HG03064 (cell line): ENCODE results near the gene CLMN.

Experiments used
- ATAC-seq: cut with Tn5 transposase; IDR thresholded peaks from one replicate; pipeline ENCODE4 v1.9.1; 2021; ENCODE audit warnings: low read depth; ENCODE audit not compliant: unreplicated experiment

Gene CLMN

DNA sequence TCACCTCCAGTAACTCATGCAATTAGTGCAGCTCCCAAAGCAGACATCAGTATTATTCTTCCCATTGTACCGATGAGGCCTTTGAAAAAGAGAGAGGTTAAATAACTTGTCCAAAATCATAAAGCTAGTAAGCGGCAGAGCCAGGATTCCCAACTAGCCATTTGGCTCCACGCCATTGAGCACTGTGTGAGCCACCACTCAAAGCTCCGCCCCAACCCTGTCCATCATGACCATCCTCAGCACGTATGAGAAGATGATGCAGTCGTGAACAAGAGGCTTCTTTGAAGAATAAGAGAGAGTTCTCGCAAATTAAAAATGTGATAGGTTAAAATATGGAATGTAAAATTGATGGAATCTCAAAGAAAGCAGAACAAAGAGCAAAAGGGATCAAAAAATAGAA, 14.6 kb downstream of the CLMN start:
- ATAC-seq = no peak

DNA sequence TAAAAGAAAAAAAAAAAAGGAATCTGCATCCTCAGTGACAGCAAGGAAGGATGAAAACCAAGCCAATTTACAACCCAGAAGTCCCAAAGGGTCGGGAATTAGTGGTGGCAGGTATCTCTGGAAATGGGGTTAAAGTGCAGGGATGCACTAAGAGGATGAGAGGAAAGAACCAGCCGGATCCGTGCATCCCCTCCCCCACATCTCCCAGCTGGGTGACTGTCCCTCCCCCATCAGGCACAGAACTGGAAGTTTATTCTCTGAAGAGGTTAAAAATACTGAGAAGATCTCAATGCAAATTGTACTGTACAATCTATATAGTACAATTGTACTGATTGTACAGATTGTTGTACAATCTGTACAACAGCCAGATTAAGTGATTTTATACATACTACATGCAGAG, 15.4 kb downstream of the CLMN start:
- ATAC-seq = no peak

- ATAC-seq = no peak
These were observed 16.2 kb downstream of the CLMN start for GRCh38 chr14:95303552-95303951.

- ATAC-seq = no peak
These were observed 16.8 kb downstream of the CLMN start for GRCh38 chr14:95302667-95303506.

DNA sequence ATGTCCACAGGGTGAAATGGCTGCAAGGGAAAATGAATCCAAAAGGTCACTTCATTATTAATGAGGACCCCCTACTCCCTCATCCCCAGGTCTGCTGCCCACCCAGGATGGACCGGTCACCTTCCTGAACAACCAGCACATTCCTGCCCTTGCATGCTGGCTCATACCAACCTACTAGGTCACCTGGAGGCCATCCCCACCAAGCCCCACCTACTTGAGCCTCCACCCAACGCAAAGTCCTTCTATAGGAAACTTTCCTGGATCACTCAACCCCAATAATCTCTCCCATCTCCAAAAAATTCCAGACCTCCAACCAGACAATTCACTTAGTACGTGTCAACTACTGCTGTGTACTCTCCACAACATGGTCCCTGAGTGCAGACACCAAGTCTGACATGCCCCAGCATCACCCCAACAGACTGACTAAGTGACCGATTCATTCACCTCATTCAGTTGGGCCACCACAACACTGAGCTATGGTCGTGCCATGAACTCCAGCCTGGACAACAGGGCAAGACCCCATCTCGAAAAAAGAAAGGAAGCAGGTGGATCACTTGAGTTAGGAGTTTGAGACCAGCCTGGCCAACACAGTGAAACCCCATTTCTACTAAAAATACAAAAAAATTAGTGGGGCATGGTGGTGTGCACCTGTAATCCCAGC, 18.1 kb downstream of the CLMN start:
- ATAC-seq = no peak

GRCh38 chr14:95300697-95301526, 18.8 kb downstream of the CLMN start:
- ATAC-seq = no peak

GRCh38 chr14:95300002-95300696, 19.6 kb downstream of the CLMN start:
- no peak for ATAC-seq

DNA sequence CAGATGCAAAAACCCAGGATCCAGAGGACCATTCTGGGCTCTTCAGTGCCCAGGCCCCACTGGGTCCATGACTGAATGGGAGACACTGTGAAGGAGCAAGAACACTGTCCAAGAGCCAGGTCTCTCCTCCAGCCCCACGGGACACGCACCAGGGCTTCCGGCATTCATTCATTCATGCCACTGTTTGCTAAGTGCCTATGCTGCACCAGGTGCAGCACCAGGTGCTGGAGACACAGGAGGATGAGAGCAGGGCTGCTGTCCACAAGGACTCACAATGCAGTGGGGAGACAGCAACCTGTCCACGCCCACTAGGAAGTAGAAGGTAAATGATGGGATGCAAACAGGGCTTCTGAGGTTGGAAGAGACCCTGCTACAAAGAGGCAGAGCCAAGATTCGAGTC, 20.4 kb downstream of the CLMN start:
- no peak for ATAC-seq

- peak; percentile 70 for ATAC-seq
These were observed 21.9 kb downstream of the CLMN start for GRCh38 chr14:95297832-95298231.

DNA sequence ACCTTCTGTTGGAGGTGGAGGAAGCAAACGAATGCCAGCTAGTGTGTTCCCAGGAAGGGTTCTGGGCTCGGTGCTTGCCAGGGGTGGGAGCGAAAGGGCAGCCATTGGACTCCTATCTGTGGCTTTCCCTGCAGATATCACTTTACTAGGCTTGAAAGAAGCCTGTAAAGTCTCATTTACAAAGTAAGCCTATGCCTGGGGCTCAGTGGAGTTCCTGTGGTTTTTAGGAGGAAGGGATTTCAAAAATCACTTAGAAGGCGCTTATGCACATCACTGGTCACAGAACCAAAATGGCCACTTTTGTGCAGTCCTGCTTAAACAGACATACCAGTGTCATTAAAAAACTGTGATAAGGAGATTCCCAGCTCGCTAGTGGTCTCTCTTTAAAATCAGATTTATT, 22.7 kb downstream of the CLMN start:
- ATAC-seq = no peak

GRCh38 chr14:95295600-95296376, 23.9 kb downstream of the CLMN start:
- no peak for ATAC-seq

GRCh38 chr14:95294834-95295599, 24.7 kb downstream of the CLMN start:
- ATAC-seq = no peak

- no peak for ATAC-seq
These were observed 25.4 kb downstream of the CLMN start for GRCh38 chr14:95294320-95294719.

- no peak for ATAC-seq
These were observed 26.3 kb downstream of the CLMN start for GRCh38 chr14:95293449-95293848.

DNA sequence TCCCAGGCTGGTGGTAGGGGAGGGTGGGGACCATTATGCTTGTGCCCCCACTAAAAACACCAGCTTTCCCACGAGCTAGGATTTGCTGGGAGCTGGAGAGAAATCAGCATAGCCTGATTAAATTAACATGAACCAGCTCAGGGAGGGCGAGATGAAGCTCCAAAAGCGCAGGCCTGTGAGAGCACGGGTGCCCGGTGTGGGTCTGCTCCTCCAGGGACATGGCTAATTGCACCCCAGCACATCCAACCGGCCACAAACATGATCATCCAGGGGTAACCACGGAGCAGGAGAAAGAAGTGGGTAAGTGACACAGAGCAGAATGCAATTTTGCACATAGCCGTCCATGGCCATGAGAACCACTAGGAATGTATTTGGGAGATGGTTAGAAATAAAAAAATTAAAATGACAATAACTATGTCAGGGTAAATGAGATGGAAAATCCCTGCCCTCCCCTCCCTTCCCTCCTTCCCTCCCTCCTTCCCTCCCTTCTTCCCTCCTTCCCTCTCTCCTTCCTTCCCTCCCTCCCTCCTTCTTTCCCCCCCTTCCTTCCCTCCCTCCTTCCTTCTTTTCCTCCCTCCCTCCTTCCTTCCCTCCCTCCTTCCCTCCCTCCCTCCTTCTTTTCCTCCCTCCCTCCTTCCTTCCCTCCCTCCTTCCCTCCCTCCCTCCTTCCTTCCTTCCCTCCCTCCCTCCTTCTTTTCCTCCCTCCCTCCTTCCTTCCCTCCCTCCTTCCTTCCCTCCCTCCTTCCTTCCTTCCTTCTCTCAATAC, 26.9 kb downstream of the CLMN start:
- no peak for ATAC-seq

GRCh38 chr14:95291859-95292542, 27.7 kb downstream of the CLMN start:
- no peak for ATAC-seq

- ATAC-seq = no peak
These were observed 28.8 kb downstream of the CLMN start for GRCh38 chr14:95290871-95291431.

- ATAC-seq = no peak
These were observed 29.7 kb downstream of the CLMN start for GRCh38 chr14:95290021-95290420.
